GM18508 (cell line): Measurements from ENCODE around the gene HOXA5.

ENCODE experiments used
- ATAC-seq: cut with Tn5 transposase; IDR thresholded peaks from one replicate; pipeline ENCODE4 v1.9.1; 2021; ENCODE audit warnings: moderate number of reproducible peaks; ENCODE audit not compliant: insufficient read depth, unreplicated experiment

The HOXA5 gene

GRCh38 chr7:27124096-27124901 is 19.2 kb downstream of the HOXA5 start:
- ATAC-seq = no peak

GRCh38 chr7:27123477-27124053 is 19.9 kb downstream of the HOXA5 start:
- ATAC-seq = no peak

GRCh38 chr7:27123007-27123476 is 20.4 kb downstream of the HOXA5 start:
- ATAC-seq = no peak

- no peak for ATAC-seq
Measured at GRCh38 chr7:27122077-27122910, 21.2 kb downstream of the HOXA5 start.

- ATAC-seq = no peak
Measured at GRCh38 chr7:27121684-27122076, 21.8 kb downstream of the HOXA5 start.

- no peak for ATAC-seq
Measured at GRCh38 chr7:27119412-27119911, 24.0 kb downstream of the HOXA5 start.

GRCh38 chr7:27118580-27118979 is 24.9 kb downstream of the HOXA5 start:
- no peak for ATAC-seq

GRCh38 chr7:27117887-27118491 is 25.5 kb downstream of the HOXA5 start:
- ATAC-seq = no peak

- no peak for ATAC-seq
Measured at GRCh38 chr7:27116962-27117886, 26.3 kb downstream of the HOXA5 start.

GRCh38 chr7:27116031-27116961 is 27.2 kb downstream of the HOXA5 start:
- no peak for ATAC-seq

- ATAC-seq = no peak
Measured at GRCh38 chr7:27115221-27116026, 28.1 kb downstream of the HOXA5 start.

GRCh38 chr7:27114881-27115220 is 28.6 kb downstream of the HOXA5 start:
- no peak for ATAC-seq

GRCh38 chr7:27113991-27114769 is 29.3 kb downstream of the HOXA5 start:
- no peak for ATAC-seq

- ATAC-seq = no peak
Measured at GRCh38 chr7:27112955-27113949, 30.2 kb downstream of the HOXA5 start.

- ATAC-seq = no peak
Measured at GRCh38 chr7:27112361-27112760, 31.1 kb downstream of the HOXA5 start.
